AG10803 (cell line): ENCODE data around the gene GABRG3.

Experiments used
- DNase-seq: peaks from one replicate; pipeline ENCODE4 v3.0.0; 2010; ENCODE audit warnings: low read depth
- H3K4me3 ChIP-seq: 2 replicates; pipeline ENCODE4 v1.5.1; 2011; ENCODE audit warnings: mild to moderate bottlenecking, low read length, control low read depth
- CTCF ChIP-seq: conservative IDR thresholded peaks from 2 replicates; pipeline ENCODE4 v1.5.1; 2011; ENCODE audit warnings: mild to moderate bottlenecking, low read length, control low read depth, inconsistent platforms

Gene GABRG3

GRCh38 chr15:27219636-27220035, 248.7 kb downstream of the GABRG3 start:
- peak; percentile 30 for DNase-seq
- no peak for TF ChIP-seq CTCF
- no peak overlapping the region for H3K4me3 ChIP-seq

- DNase-seq, result no peak
- no peak for TF ChIP-seq CTCF
- H3K4me3 ChIP-seq, result no peak overlapping the region
Measured at GRCh38 chr15:27220199-27220598, 249.2 kb downstream of the GABRG3 start.

GRCh38 chr15:27222479-27222878, 251.5 kb downstream of the GABRG3 start:
- peak; percentile 84 for DNase-seq
- H3K4me3 ChIP-seq, result no peak overlapping the region
- TF ChIP-seq CTCF, result no peak

GRCh38 chr15:27223179-27223578, 252.2 kb downstream of the GABRG3 start:
- DNase-seq, result no peak
- TF ChIP-seq CTCF, result no peak
- no peak overlapping the region for H3K4me3 ChIP-seq

- no peak for TF ChIP-seq CTCF
Measured at GRCh38 chr15:27231811-27232210, 260.8 kb downstream of the GABRG3 start.

GRCh38 chr15:27232876-27233275, 261.9 kb downstream of the GABRG3 start:
- no peak for DNase-seq
- H3K4me3 ChIP-seq, result no peak overlapping the region
- no peak for TF ChIP-seq CTCF

More at GRCh38 chr15:27231811-27232210, 260.8 kb downstream of the GABRG3 start:
- DNase-seq, result no peak
- no peak overlapping the region for H3K4me3 ChIP-seq

- no peak overlapping the region for H3K4me3 ChIP-seq
- no peak for TF ChIP-seq CTCF
- no peak for DNase-seq
Measured at GRCh38 chr15:27234593-27234992, 263.6 kb downstream of the GABRG3 start.
